Adrenal gland (tissue), 12 donors: Measurements from ENCODE around the gene XPC. TPM values are rescaled to one million over a fixed set of nuclear protein-coding genes. Genes with fewer than 3 reads are reported as not detected.

Experiments used
- DNase-seq, 7 donors: peaks; one replicate each; pipeline ENCODE4 v3.0.0-alpha.2; 2019 to 2020
- H3K27ac ChIP-seq, 5 donors: fragments of 200-600 bp; sonication (generic) in 4 of 5; 1 replicate in 3 of 5; 2 replicates in 2 of 5; pipeline versions ENCODE4 v1.5.1 to v1.8.0; 2016 to 2020; ENCODE audit warnings: mild to moderate bottlenecking in 1 of 5
- H3K27me3 ChIP-seq: fragments of 200-600 bp; 2 replicates; pipeline ENCODE4 v1.8.0; 2021
- H3K36me3 ChIP-seq, 2 donors: fragments of 200-600 bp; replicated peaks in 1 of 2; 1 replicate in 1 of 2; 2 replicates in 1 of 2; pipeline versions ENCODE4 v1.5.1 to v1.8.0; 2018 to 2022
- H3K4me1 ChIP-seq, 2 donors: fragments of 200-600 bp; replicated peaks in 1 of 2; 1 replicate in 1 of 2; 2 replicates in 1 of 2; pipeline versions ENCODE4 v1.5.1 to v1.8.0; 2018 to 2021
- H3K4me3 ChIP-seq, 4 donors: fragments of 200-600 bp; sonication (generic) in 3 of 4; one replicate each; pipeline ENCODE4 v1.5.1; 2016 to 2018
- H3K9me3 ChIP-seq, 3 donors: fragments of 200-600 bp; sonication (generic) in 1 of 3; replicated peaks in 1 of 3; 1 replicate in 2 of 3; 2 replicates in 1 of 3; pipeline versions ENCODE4 v1.5.1 to v1.8.0; 2016 to 2021
- CTCF ChIP-seq, 6 experiments: fragments of 450-650 bp in 4 of 6; fragments of 200-600 bp in 2 of 6; sonication (generic) in 1 of 6; IDR thresholded peaks; 1 replicate in 5 of 6; 2 replicates in 1 of 6; pipeline versions ENCODE4 v1.5.1 to v1.8.0; 2016 to 2021; ENCODE audit warnings: antibody characterized with exemption in 6 of 6, mild to moderate bottlenecking in 2 of 6, moderate library complexity in 1 of 6
- POLR2A ChIP-seq, 2 donors: fragments of 450-650 bp; IDR thresholded peaks; one replicate each; pipeline ENCODE4 v1.6.1; 2017; ENCODE audit warnings: antibody characterized with exemption in 2 of 2, mild to moderate bottlenecking in 2 of 2, moderate library complexity in 1 of 2
- WGBS, 4 donors: extraction: QIAGEN DNeasy Blood & Tissue Kit in 2 of 4; methylation state at CpG; one replicate each; pipeline versions ENCODE4 v1.1.5 to v1.1.7; 2013 to 2017; 5-methylcytosine and 5-hydroxymethylcytosine counted together
- intact Hi-C, 2 donors: fragments of 100-400 bp; cut with DNase I; formaldehyde crosslinking; loops; one replicate each; pipeline versions ENCODE4 v1.14.1 to v1.15.0; 2022 to 2023
- polyA plus RNA-seq, 3 donors: library from polyadenylated mRNA; stranded (reverse); fragments of 200-250 nt in 2 of 3; fragments of 350-450 nt in 1 of 3; fragmentation: Illumina TruSeq in 1 of 3; extraction: RNeasy Lipid Tissue Mini Kit (QIAGEN cat#74804) in 1 of 3; gene quantifications; one replicate each; pipeline ENCODE4 v1.2.3, GENCODE V29; 2013 to 2014
- total RNA-seq, 9 donors: library from RNA; depleted of rRNA in 4 of 9; stranded (reverse); fragments of >200 nt in 4 of 9; fragments of 120-200 nt in 1 of 9; fragmentation: NEBNext Ultra II Directional in 1 of 9; extraction: Animal tissue kit (Norgen Biotek cat#: 25700) in 1 of 9; gene quantifications; one replicate each; pipeline versions ENCODE4 v1.1.0 to v1.2.4, GENCODE V29; 2013 to 2023
- donor health status: healthy with polysubstance abuse.
- donor health status: Bipolar disorder and iron deficiency.
- donor health status: DM: yes; HTN: yes; CAD: no.
- donor health status: DM: no; HTN: no; CAD: no.
- donor health status: DM: no; HTN: no; CAD: no.
- donor health status: DM: yes; HTN: yes; CAD: no.

Gene XPC
- total and polyA plus RNA-seq, 12 donors: 15.6 to 66.5 (median 31.4) TPM

GRCh38 chr3:14202874-14203520, 24.6 kb upstream of the XPC start:
- Histone ChIP-seq H3K4me1 (peaks cover 14 to 29% of the 10 kb centered on the region in 2 donors), H3K4me3 (no peak overlapping the region), H3K27ac (peak overlapping the region in 2 of 5 donors; percentile 6 to 98), H3K36me3 (peaks cover 0 to 13% of the 10 kb centered on the region in 2 donors), H3K27me3 (no peaks in the 10 kb centered on the region), H3K9me3 (no peaks in the 10 kb centered on the region)
- no peak for DNase-seq
- TF ChIP-seq CTCF (IDR thresholded peaks at IDR 0.05) (no peak), POLR2A (IDR thresholded peaks at IDR 0.05) (no peak)
- intact Hi-C loops: loop anchor here (5.0 to 10.0 kb wide), 2 partner anchors 52 to 264 kb away; no protein-coding TSS in a partner anchor
- WGBS, 4 donors: 53 to 65% (median 64%) methylated on average over 22 to 23 of the region's 23 CpGs

GRCh38 chr3:14201940-14202684, 23.7 kb upstream of the XPC start:
- Histone ChIP-seq H3K9me3 (no peaks in the 10 kb centered on the region), H3K4me1 (peaks cover 14 to 29% of the 10 kb centered on the region in 2 donors), H3K36me3 (peaks cover 0 to 20% of the 10 kb centered on the region in 2 donors), H3K27me3 (no peaks in the 10 kb centered on the region), H3K4me3 (no peak overlapping the region), H3K27ac (peak overlapping the region in 1 of 5 donors; percentile 98)
- TF ChIP-seq CTCF (IDR thresholded peaks at IDR 0.05) (no peak), POLR2A (IDR thresholded peaks at IDR 0.05) (no peak)
- intact Hi-C loops: loop anchor here (5.0 to 10.0 kb wide), 2 partner anchors 53 to 265 kb away; no protein-coding TSS in a partner anchor
- DNase-seq: no peak
- 56 to 63% (median 60%) methylated on average over 2 to 7 of the region's 7 CpGs for WGBS, 4 donors

GRCh38 chr3:14200841-14201240, 22.4 kb upstream of the XPC start:
- WGBS, 4 donors: 76 to 93% (median 88%) methylated on average over 4 of the region's 4 CpGs
- TF ChIP-seq CTCF (IDR thresholded peaks at IDR 0.05) (no peak), POLR2A (IDR thresholded peaks at IDR 0.05) (no peak)
- intact Hi-C loops: loop anchor here (5.0 to 10.0 kb wide), 2 partner anchors 54 to 266 kb away; no protein-coding TSS in a partner anchor

GRCh38 chr3:14200276-14200675, 21.9 kb upstream of the XPC start:
- no peak for DNase-seq
- intact Hi-C loops: loop anchor here (5.0 to 10.0 kb wide), 2 partner anchors 55 to 267 kb away; no protein-coding TSS in a partner anchor
- no peaks in the 10 kb centered on the region for H3K9me3 ChIP-seq
- H3K27ac ChIP-seq: no peak overlapping the region
- WGBS, 4 donors: 86 to 93% (median 91%) methylated on average over 4 of the region's 4 CpGs
- H3K27me3 ChIP-seq: no peaks in the 10 kb centered on the region
- H3K36me3 ChIP-seq: peaks cover 0 to 20% of the 10 kb centered on the region in 2 donors
- H3K4me3 ChIP-seq: no peak overlapping the region
- TF ChIP-seq POLR2A (IDR thresholded peaks at IDR 0.05): no peak
- no peak for TF ChIP-seq CTCF (IDR thresholded peaks at IDR 0.05)
- peaks cover 12 to 26% of the 10 kb centered on the region in 2 donors for H3K4me1 ChIP-seq

More at GRCh38 chr3:14200841-14201240, 22.4 kb upstream of the XPC start:
- H3K36me3 ChIP-seq: peaks cover 0 to 20% of the 10 kb centered on the region in 2 donors
- H3K9me3 ChIP-seq: no peaks in the 10 kb centered on the region
- H3K27me3 ChIP-seq: no peaks in the 10 kb centered on the region
- DNase-seq: no peak
- peaks cover 14 to 29% of the 10 kb centered on the region in 2 donors for H3K4me1 ChIP-seq
- no peak overlapping the region for H3K27ac ChIP-seq
- H3K4me3 ChIP-seq: no peak overlapping the region
